GM21737 (cell line): Measurements from ENCODE around the gene SMAD2.
"Not testable (repeated sequence)": the region's sequence is repeated elsewhere in the genome, so short reads cannot be mapped to it uniquely, and the experiment has no call there.

Experiments
- ATAC-seq: cut with Tn5 transposase; IDR thresholded peaks from one replicate; pipeline ENCODE4 v1.9.1; 2021; ENCODE audit warnings: mild to moderate bottlenecking, moderate library complexity; ENCODE audit not compliant: unreplicated experiment

SMAD2 gene

DNA sequence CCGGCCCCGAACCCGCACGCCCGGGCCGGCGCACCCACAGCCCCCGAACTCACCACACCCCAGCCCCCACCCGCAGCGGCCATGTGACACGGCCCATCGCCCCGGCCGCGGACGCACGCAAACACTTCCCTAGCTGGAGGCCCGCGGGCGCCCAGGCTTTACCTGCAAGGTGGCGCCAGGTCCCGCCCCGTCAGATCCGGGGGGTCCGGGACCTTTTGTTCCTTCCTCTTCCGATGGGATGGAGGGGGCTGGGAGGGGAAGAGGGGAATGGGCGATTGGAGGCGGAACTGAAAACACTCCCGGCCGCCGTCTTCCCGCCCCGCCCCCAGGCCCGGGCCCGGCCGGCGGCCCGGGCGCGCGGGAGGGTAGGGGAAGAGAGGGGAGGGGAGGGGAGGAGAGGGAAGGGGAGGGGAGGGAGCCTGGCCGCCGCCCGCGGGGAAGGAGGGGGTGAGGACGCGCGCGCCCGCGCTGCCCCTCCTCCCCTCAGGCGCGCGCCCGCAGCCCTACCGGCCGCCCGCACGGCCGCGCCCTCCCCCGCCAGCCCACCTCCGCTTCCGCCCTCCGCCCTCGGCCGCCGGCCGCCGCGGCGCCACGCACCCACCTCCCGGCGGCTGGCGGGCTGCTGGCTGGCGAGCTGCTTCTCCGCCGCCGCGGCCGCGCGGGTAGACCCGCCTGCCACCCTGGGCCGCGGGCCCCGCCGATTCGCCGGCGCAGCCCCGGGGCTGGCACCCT, at the start of gene SMAD2:
SMAD2 (minus strand) TSS at position 461 of the 732 bp plus-strand sequence. CDS start 33,903 bp downstream, outside the sequence.
- ATAC-seq: peak; percentile 64

DNA sequence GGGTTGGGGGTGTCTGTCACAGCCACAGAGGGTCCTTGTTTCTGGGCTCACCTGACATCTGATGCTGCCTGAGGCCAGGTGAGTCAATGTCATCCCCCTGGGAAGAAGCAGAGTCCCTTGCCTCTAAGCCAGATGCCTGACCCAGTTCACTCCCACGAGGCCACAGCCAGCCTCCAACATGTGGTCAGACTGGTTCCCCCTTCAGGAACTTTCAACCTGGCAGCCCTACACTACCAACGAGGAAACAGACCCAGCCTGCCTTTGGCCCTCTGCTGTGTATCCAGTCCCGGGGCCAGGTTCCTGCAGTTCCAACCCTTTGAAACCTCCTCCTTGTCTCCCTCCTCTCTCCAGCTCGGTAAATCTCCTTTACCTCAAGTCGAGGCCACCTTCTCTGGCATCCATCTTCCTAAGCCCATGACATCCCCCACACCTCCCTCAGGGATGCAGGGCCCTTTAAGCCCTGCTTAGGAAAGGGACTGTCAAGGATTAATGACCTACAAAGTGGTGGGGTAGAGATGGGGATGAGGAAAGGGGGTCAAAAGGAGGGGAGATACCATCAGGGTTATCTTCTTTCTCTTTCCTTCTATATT, 49.2 kb upstream of the SMAD2 start:
- no peak for ATAC-seq

- no peak for ATAC-seq
Observed at GRCh38 chr18:47978603-47979002, 48.1 kb upstream of the SMAD2 start.

GRCh38 chr18:47978141-47978540, 47.7 kb upstream of the SMAD2 start:
- ATAC-seq: no peak

DNA sequence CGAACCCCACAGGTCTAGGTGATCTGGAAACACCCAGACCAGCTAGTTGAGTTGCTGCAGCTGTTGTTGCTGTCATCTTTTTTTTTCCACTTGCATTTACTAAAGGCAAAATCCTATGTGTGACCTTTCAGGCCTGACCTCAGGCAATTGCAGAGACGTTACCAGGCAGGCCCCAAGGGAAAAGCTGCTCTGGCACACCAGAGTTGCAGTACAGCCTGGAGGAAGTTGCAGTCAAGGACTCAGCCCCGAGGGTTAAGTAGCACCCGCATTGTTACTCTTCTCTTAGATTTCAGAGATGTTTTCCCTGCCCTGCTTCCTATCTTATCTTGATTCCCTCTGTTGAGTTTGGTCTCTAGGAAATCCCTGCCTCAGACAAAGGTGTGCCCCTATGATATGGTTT, 45.2 kb upstream of the SMAD2 start:
- ATAC-seq: no peak

DNA sequence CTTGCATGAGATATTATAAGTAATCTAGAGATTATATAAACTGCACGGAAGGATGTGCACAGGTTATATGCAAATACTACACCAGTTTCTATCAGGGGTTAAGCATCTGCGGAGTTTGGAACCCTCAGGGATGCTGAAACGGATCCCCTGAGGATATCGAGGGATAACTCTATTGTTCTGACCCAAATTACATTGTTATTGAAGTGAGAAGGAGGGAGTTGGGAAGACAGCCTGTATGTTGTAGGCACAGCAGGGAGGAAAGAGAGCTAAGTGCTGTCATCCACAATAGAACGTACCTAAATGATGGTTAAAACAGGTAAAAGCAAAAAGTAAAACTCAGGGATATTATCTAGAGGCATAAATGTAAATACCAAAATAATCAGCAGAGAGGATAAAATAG, 44.6 kb upstream of the SMAD2 start:
- ATAC-seq: no peak

DNA sequence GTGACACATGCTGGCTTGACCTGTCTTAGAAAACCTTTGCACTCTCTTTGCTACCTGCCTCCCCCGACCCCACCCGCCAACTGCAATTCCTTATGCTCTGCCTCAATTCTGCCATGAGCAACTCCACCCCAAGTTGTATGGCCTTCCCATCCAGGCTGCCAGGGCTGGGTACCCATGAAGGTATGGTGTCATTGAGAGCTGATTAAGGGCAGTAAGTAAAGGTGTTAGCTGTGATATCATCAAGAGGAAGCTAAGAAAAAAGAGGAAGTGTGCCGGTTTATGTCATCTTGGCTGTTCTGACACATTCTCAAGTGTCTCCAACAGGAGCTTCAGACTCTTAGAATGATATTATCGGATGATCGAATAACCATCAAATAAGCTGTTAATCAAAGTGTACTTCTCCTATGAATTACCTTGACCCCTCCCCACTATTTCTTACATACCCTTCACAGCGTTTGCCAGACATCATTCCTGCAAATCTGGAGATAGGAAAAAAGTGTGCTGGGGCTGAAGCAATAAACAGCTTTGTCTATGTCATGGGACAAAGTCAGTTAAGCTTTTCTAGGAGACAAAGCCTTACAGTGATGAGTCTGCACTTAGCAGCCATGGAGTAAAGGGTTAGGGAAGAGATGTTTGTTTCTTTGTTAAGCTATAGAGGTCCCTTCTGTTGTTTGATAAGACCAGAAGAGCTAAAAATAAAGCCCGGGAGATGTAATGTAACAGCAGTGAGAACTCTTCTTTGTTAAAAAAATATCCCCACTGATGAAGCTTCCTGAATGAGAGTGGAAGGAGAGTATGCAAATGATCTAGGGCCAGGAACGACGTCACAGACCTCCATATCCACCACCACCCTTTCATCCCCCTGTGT, 40.4 kb upstream of the SMAD2 start:
- ATAC-seq: no peak

- ATAC-seq: no peak
Observed at GRCh38 chr18:47969816-47970215, 39.4 kb upstream of the SMAD2 start.

- no peak for ATAC-seq
Observed at GRCh38 chr18:47968721-47969120, 38.3 kb upstream of the SMAD2 start.

- no peak for ATAC-seq
Observed at GRCh38 chr18:47968006-47968676, 37.7 kb upstream of the SMAD2 start.

DNA sequence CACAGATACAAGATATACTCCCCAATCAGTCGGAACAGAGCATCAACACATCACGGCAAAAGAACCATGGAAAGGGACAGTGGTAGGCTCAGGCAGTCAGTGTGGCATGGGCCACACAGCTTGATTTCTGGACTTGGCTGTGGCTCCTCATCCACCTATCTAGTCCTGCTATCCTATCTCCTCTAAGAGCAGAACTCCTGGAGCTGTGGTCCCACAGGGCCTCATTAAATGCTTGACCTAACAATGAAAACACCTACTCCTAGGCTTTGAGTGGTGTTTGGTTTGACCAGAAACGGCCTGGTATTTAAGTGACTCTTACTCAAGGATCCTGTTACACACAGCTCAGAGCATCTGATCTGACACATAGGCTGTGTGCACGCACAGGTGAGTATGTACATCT, 33.6 kb upstream of the SMAD2 start:
- no peak for ATAC-seq

DNA sequence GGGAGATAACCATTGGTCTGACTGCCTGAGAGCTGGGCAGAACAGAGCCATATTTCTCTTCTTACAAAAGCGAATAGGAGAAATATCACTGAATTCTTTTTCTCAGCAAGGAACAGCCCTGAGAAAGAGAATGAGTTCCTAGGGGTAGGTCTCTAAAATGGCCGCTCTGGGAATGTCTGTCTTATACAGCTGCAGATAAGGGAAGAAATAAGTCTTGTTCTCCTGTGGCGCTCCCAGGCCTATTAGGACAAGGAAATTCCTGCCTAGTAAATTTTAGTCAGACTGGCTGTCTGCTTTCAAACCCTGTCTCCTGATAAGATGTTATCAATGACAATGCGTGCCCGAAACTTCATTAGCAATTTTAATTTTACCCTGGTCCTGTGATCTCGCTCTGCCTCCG, 30.5 kb upstream of the SMAD2 start:
- not testable (repeated sequence) for ATAC-seq

GRCh38 chr18:47953471-47953931, 23.0 kb upstream of the SMAD2 start:
- ATAC-seq: peak; percentile 85

- no peak for ATAC-seq
Observed at GRCh38 chr18:47950511-47950910, 20.1 kb upstream of the SMAD2 start.

DNA sequence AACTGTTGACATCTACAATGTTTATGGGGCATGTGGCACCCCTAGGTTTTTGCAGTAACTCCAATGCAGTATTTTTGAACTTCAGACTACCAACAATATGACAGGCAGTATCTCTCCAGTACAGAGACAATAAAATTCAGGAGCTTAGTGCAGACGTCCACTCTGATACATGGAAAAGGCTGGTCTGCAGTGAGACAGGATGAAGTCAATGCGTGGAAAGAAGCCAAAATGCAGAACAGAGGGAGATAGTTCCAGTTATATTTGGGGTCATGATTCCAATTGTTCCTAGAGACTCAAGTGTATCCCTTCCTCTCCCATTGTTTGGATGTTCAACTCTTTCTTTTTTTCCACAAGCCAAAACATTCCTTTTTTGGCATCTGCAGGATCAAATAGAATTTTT, 18.7 kb upstream of the SMAD2 start:
- no peak for ATAC-seq

DNA sequence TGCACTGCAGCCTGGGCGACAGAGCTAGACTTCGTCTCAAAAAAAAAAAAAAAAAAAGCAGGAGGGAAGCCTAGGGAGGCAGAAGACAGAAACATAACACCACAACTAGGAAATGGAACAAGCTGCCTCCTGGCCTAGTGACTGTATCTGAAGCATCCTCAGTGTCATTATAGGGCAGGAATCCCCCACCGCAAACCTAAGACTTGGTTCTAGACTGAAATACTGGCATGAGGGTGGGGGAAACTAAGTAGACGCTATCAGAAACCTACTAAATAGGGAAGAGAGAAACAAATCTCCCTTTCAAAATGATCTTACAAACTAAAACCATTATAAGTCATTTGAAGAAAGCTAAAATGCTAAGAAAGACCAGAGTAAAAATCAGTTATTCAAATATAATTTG, 16.4 kb upstream of the SMAD2 start:
- ATAC-seq: no peak

DNA sequence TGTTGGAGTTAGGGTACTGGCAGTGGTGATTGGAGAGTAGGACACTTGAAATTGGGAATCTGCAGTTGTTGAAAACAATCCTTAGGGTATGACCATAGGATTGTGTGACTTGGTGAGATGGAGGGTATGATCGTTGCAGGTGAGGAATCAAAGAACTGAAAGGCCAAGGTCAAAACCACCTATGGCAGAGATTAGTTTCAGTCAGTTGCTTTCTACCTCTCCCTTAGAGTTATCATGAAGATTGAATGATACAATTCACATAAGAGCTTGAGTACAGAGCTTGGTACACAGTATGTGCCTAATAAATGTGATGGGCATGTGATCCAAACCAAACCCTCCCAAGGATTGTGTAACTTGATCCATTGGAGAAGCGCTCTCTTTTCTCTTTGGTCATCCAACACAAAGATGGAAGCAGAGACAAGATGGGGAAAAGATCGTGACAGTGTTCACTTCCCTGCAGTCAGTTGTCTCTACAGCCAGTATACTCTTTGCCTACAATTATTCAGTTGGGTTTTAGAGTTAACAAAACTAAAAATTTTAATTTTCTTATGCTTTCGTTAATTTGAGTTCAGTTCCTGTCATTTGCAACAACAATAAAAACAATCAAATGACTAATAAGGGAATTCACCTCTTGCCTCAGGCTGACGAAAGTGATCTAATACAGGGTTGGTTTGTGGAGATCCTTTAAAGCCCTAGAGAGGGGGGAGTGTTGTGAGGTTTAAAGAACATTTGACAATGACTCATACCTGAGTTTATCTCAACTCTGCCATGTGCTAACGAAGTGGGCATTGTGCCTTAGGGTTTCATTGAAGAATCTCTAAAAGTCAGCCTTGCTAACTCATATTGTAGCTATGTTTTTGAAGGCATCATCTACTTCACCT, 14.8 kb upstream of the SMAD2 start:
- no peak for ATAC-seq

DNA sequence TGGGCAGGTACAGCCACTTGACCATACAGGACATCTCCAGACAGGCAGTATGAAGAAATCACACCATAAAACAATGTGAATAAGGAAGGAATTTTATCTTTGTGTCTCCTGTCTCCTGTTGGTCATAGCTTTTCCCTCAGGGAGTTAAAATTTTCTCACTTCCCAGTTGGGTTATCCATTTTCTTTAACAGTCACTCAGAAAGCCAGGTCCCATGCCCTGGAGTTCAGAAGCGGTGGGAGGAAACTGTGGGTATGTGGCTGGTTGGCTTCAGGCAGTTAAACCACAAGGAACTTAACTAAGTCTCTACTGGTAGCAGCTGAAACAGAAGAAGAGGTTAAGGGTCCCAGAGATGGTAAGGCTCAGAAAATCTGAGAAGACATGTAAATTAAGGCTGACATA, 6.5 kb upstream of the SMAD2 start:
- no peak for ATAC-seq

DNA sequence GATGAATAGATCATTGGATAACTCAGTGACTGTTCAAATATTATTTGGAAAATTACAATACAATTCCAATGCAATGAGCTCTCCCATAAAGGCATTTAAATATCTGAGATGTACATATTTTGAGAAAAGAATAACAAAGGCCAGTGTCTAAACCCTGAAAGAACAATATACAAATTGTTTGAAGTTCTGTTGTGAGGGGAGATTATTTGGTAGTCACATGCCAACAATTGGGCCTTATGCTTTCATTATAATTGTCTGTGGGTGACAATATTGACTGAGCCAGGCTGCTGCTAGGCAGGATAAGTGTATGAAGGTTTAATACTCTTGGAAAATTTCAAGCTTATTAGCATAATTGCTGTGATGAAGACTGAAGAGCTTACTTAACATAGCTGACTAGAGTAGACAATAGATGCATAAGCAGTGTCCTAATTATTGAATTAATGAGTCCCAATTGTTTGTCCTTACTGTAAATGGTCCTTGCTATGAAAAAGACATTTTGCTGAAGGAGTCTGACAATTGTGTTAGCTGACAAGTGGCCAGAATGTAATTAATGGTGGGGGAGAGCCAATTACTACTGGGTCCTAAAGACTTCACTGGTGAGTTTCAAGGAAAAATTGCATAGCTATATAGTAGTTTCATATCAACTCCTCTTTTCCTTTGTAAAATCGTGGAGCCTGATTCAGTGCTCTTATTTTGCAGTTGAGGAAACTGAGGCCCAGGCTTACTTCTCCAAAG, 5.0 kb upstream of the SMAD2 start:
- ATAC-seq: no peak
